ENCODE measurements around the gene TYROBP.

TYROBP gene

DNA sequence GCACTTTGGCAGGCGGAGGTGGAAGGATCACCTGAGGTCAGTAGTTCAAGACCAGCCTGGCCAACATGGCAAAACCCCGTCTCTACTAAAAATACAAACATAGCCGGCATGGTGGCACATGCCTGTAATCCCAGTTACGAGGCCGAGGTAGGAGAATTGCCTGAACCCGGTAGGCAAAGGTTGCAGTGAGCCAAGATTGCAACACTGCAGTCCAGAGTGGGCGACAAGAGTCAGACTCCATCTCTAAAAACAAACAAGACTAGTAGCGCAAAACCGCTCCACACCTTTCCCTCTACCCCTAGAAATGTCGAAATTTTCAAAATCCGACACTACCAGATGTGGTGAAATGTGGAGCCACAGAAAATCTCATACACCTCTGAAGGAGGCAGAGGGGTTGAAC is 11.2 kb upstream of the TYROBP start:
- H3K27me3 ChIP-seq (ENCODE audit: insufficient read depth, low read length, poor library complexity): no peaks in the 10 kb centered on the region
- DNase-seq: no peak
- H3K27ac ChIP-seq (ENCODE audit: low read length): no peak overlapping the region
- no peak overlapping the region for H3K4me2 ChIP-seq (ENCODE audit: insufficient read depth, low read length)
- H4K20me1 ChIP-seq (ENCODE audit: insufficient read depth, low read length): no peaks in the 10 kb centered on the region
- H2AFZ ChIP-seq (ENCODE audit: low read depth, low read length): no peak overlapping the region
- H3K36me3 ChIP-seq (ENCODE audit: insufficient read depth, low read length): no peaks in the 10 kb centered on the region
- no peaks in the 10 kb centered on the region for H3K79me2 ChIP-seq (ENCODE audit: insufficient read depth, low read length)
- H3K9me3 ChIP-seq (ENCODE audit: insufficient read depth, low read length, severe bottlenecking): no peaks in the 10 kb centered on the region
- no peak overlapping the region for H3K9ac ChIP-seq (ENCODE audit: low read depth, low read length)
- TF ChIP-seq CTCF (IDR thresholded peaks at IDR 0.05; ENCODE audit: borderline replicate concordance, extremely low read depth, low read length, poor library complexity, severe bottlenecking) (no peak), EZH2 (IDR thresholded peaks at IDR 0.05; ENCODE audit: borderline replicate concordance, low read depth, low read length, severe bottlenecking) (no peak)
- no peaks in the 10 kb centered on the region for H3K4me1 ChIP-seq (ENCODE audit: insufficient read depth, low read length)
- no peak overlapping the region for H3K4me3 ChIP-seq (ENCODE audit: low read depth in 1 of 2, low read length in 2 of 2)
- ATAC-seq (ENCODE audit: insufficient read depth, low read depth): no peak

- Histone ChIP-seq H3K4me1 (ENCODE audit: insufficient read depth, low read length) (no peaks in the 10 kb centered on the region), H3K27ac (ENCODE audit: low read length) (no peak overlapping the region), H2AFZ (ENCODE audit: low read depth, low read length) (no peak overlapping the region), H3K9me3 (ENCODE audit: insufficient read depth, low read length, severe bottlenecking) (no peaks in the 10 kb centered on the region), H3K27me3 (ENCODE audit: insufficient read depth, low read length, poor library complexity) (no peaks in the 10 kb centered on the region), H3K9ac (ENCODE audit: low read depth, low read length) (no peak overlapping the region), H3K79me2 (ENCODE audit: insufficient read depth, low read length) (no peaks in the 10 kb centered on the region), H3K36me3 (ENCODE audit: insufficient read depth, low read length) (no peaks in the 10 kb centered on the region), H3K4me3 (ENCODE audit: low read depth in 1 of 2, low read length in 2 of 2) (no peak overlapping the region), H3K4me2 (ENCODE audit: insufficient read depth, low read length) (no peak overlapping the region), H4K20me1 (ENCODE audit: insufficient read depth, low read length) (no peaks in the 10 kb centered on the region)
- DNase-seq: no peak
- no peak for ATAC-seq (ENCODE audit: insufficient read depth, low read depth)
- no peak for TF ChIP-seq CTCF (IDR thresholded peaks at IDR 0.05; ENCODE audit: borderline replicate concordance, extremely low read depth, low read length, poor library complexity, severe bottlenecking)
- TF ChIP-seq EZH2 (IDR thresholded peaks at IDR 0.05; ENCODE audit: borderline replicate concordance, low read depth, low read length, severe bottlenecking): no peak
These were observed 7.3 kb upstream of the TYROBP start for GRCh38 chr19:35915443-35915842.

- no peak overlapping the region for H2AFZ ChIP-seq (ENCODE audit: low read depth, low read length)
- H3K9me3 ChIP-seq (ENCODE audit: insufficient read depth, low read length, severe bottlenecking): no peaks in the 10 kb centered on the region
- H3K4me1 ChIP-seq (ENCODE audit: insufficient read depth, low read length): peaks cover 10% of the 10 kb centered on the region
- H3K4me3 ChIP-seq (ENCODE audit: low read depth in 1 of 2, low read length in 2 of 2): no peak overlapping the region
- TF ChIP-seq CTCF (IDR thresholded peaks at IDR 0.05; ENCODE audit: borderline replicate concordance, extremely low read depth, low read length, poor library complexity, severe bottlenecking): no peak
- TF ChIP-seq EZH2 (IDR thresholded peaks at IDR 0.05; ENCODE audit: borderline replicate concordance, low read depth, low read length, severe bottlenecking): no peak
- no peaks in the 10 kb centered on the region for H3K79me2 ChIP-seq (ENCODE audit: insufficient read depth, low read length)
- ATAC-seq (ENCODE audit: insufficient read depth, low read depth): no peak
- H3K4me2 ChIP-seq (ENCODE audit: insufficient read depth, low read length): no peak overlapping the region
- H3K9ac ChIP-seq (ENCODE audit: low read depth, low read length): no peak overlapping the region
- no peak for DNase-seq
- no peaks in the 10 kb centered on the region for H3K27me3 ChIP-seq (ENCODE audit: insufficient read depth, low read length, poor library complexity)
- no peaks in the 10 kb centered on the region for H4K20me1 ChIP-seq (ENCODE audit: insufficient read depth, low read length)
- H3K27ac ChIP-seq (ENCODE audit: low read length): no peak overlapping the region
- H3K36me3 ChIP-seq (ENCODE audit: insufficient read depth, low read length): no peaks in the 10 kb centered on the region
These were observed 5.5 kb upstream of the TYROBP start for GRCh38 chr19:35913589-35913988.

GRCh38 chr19:35911790-35912189 is 3.7 kb upstream of the TYROBP start:
- Histone ChIP-seq H3K36me3 (ENCODE audit: insufficient read depth, low read length) (no peaks in the 10 kb centered on the region), H4K20me1 (ENCODE audit: insufficient read depth, low read length) (no peaks in the 10 kb centered on the region), H3K4me2 (ENCODE audit: insufficient read depth, low read length) (no peak overlapping the region), H3K79me2 (ENCODE audit: insufficient read depth, low read length) (no peaks in the 10 kb centered on the region), H3K27ac (ENCODE audit: low read length) (no peak overlapping the region), H3K9me3 (ENCODE audit: insufficient read depth, low read length, severe bottlenecking) (no peaks in the 10 kb centered on the region), H3K4me3 (ENCODE audit: low read depth in 1 of 2, low read length in 2 of 2) (no peak overlapping the region), H3K4me1 (ENCODE audit: insufficient read depth, low read length) (peaks cover 10% of the 10 kb centered on the region), H3K9ac (ENCODE audit: low read depth, low read length) (no peak overlapping the region), H2AFZ (ENCODE audit: low read depth, low read length) (no peak overlapping the region), H3K27me3 (ENCODE audit: insufficient read depth, low read length, poor library complexity) (no peaks in the 10 kb centered on the region)
- peak; percentile 22 for DNase-seq
- TF ChIP-seq CTCF (IDR thresholded peaks at IDR 0.05; ENCODE audit: borderline replicate concordance, extremely low read depth, low read length, poor library complexity, severe bottlenecking): no peak
- no peak for TF ChIP-seq EZH2 (IDR thresholded peaks at IDR 0.05; ENCODE audit: borderline replicate concordance, low read depth, low read length, severe bottlenecking)
- no peak for ATAC-seq (ENCODE audit: insufficient read depth, low read depth)
